EL (cell line): ENCODE measurements around the gene SCGB1D1.
"Not testable (repeated sequence)": the region's sequence is repeated elsewhere in the genome, so short reads cannot be mapped to it uniquely, and the experiment has no call there.

Experiments
- DNase-seq: peaks from one replicate; pipeline ENCODE4 v3.0.0-alpha.2; 2016

Gene SCGB1D1

DNA sequence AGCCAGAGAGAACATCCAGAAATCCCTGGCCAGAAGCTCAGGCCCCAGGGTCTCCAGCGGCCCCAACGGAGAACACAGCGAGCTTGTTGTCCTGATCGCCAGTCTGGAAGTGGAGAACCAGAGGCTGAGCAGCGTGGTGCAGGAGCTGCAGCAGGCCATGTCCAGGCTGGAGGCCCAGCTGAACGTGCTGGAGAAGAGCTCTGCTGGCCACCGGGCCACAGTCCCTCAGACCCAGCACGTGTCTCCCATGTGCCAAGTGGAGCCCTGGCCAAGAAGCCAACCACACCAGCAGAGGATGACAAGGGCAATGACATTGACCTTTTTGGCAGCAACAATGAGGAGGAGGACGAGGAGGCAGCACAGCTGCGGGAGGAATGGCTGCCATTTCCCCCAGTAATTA lies 20.6 kb upstream of the SCGB1D1 start:
- DNase-seq, result no peak

DNA sequence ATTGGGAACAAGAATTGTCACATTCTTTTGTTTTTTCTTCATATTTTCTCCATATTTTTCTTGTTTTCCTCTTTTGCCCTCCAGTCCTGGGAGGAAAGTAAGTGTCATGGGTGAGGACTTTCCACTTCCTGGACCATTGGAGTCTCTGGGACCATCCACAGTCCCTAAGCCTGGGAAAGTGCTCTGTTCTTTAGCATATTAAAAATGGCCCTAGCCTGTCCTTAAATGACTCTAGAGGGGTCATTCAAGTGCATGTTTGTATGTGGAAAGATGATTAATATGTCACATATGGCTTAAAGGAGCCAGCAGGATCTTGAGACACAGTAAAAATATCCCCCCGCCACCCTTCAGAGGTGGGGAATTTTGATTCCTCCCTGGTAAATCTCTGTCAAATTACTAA lies 20.1 kb upstream of the SCGB1D1 start:
- no peak for DNase-seq

DNA sequence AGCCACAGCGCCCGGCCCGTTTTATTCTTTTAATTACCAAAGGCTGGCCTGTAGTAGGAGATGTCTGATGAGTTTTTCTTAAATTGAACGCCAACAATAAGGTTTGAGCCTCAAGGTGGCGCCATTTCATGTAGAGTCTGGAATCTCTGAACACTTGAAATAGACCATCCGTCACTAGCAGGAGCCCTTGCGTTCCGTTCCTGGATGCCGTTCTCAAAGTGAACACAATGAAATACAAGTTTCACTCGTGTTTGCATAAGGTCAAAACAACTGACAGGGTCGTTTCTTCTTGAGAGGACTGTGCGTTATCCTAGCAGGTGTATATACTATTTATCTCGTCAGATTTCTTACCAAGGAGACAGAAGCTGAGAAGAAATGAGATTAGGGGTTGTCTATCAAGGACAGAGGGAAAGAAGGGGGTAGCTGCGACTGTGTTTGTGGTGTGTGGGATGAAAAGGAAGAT lies 18.7 kb upstream of the SCGB1D1 start:
- peak; percentile 76 for DNase-seq

DNA sequence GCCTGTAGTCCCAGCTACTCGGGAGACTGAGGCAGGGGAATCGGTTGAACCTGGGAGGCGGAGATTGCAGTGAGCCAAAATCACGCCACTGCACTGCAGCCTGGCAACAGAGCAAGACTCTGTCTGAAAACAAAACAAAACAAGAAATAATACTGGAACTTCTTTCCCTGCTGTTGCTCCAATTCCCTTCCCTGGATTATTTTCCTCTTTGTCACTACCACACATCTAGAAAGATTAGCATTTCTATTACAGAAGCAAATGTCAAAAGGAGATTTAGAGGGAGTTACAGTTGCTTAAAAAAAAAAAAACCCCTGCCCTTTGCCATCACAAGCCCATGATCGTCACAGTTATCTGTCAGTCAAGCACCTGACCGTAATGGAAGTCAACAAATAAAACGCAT lies 17.7 kb upstream of the SCGB1D1 start:
- no peak for DNase-seq

DNA sequence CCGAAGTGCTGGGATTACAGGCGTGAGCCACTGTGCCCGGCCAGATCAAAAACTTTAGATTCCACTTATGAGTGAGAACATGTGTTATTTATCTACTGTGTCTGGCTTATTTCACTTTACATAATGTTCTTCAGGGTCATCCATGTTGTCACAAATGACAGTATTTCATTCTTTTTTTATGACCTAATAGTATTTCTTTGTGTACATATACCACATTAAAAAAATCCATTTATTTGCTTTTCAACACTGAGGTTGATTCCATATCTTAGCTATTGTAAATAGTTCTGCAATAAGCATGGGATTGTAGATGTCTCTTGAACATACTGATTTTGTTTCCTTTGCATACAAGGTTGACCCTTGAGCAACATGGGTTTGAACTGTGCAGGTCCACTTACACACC lies 13.2 kb upstream of the SCGB1D1 start:
- DNase-seq, result no peak

DNA sequence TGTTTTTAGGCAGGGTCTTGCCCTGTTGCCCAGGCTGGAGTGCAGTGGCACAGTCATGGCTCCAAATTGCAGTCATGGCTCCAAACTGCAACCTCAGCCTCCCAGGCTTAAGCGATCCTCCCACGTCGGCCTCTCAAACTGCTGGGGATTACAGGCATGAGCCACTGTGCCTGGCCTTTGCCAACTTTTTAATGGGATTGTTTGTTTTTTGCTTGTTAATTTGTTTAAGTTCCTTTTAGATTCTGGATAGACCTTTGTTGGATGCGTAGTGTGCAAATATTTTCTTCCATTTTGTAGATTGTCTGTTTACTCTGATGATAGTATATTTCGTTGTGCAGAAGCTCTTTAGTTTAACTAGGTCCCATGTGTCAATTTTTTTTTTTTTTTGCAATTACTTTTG lies 10.0 kb upstream of the SCGB1D1 start:
- no peak for DNase-seq

DNA sequence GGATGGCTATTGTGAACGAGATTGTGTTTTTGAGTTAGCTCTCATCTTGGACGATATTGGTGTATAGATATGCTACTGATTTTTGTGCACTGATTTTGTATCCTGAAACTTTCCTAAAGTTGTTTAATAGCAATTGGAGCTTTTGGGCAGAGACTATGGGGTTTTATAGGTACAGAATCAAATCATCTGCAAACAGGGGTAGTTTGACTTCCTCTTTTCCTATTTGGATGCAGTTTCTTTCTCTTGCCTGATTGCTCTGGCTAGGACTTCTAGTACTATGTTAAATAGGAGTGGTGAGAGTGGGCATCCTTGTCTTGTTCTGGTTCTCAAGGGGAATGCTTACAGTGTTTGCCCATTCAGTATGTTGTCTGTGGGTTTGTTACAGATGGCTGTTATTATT lies 8.9 kb upstream of the SCGB1D1 start:
- DNase-seq, result no peak

DNA sequence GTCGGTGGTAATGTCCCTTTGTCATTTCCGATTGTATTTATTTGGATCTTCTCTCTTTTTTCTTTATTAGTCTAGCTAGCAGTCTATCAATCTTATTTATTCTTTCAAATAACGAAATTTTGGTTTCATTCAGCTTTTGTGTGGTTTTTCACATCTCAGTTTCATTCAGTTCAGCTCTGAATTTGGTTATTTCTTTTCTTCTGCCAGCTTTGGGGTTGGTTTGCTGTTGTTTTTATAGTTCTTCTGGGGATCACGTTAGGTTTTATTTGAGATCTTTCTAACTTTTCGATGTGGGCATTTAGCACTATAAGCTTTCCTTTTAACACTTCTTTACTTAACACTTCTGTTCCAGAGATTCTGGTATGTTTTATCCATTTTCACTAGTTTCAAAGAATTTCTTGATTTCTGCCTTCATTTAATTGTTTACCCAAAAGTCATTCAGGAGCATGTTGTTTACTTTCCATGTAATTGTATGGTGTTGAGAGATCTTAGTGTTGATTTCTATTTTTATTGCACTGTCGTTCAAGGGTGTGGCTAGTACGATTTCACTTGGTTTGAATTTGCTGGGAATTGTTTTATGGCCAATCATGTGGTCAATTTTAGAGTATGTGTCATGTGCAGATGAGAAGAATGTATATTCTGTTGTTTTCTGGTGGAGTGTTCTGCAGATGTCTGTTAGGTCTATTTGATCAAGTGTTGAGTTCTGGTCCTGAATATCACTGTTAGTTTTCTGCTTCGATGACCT lies 7.7 kb upstream of the SCGB1D1 start:
- DNase-seq, result no peak

DNA sequence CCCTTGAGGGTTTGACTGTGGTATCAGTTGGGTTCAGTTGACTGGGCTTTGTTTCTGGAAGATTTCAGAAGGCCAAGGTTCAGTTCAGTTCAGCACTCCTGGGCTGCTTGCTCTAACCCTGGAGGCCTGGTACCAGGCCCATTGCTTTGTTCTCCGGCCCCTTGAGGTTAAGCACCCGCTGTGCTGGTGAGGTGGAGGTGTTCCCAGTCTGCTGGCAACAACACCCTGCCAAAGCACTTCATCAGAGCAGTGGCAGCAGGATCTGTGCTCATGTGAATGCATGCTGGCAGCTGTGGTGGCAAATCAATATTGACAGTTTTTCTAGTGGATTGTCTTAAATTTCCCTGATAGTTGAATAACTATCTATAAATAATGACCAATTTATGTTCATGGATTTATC lies 3.8 kb upstream of the SCGB1D1 start:
- DNase-seq, result no peak

DNA sequence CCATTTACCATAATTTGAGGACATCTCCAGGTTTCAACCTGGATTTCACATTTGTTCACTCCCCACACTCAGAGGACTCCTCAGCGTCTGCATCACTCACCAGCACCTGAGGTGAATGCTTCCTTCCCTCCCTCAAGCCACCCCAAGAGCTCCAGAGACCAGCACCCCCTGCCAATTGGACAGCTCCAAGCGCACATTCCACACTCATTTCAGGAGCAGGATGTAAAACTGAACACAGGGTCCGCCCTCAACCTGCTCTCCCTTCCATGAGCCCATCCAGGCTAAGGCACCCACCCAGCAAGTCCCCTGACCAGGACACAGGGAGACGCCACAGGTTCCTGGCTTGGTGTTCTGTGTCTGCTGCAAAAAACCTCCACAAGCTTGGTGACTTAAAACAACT lies 3.9 kb downstream of the SCGB1D1 start:
- peak; percentile 8 for DNase-seq

DNA sequence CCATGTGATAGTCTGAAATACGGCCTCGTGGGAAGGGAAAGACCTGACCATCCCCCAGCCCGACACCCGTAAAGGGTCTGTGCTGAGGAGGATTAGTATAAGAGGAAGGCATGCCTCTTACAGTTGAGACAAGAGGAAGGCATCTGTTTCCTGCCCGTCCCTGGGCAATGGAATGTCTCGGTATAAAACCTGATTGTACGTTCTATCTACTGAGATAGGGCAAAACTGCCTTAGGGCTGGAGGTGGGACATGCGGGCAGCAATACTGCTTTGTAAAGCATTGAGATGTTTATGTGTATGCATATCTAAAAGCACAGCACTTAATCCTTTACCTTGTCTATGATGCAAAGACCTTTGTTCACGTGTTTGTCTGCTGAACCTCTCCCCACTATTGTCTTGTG lies 5.0 kb downstream of the SCGB1D1 start:
- not testable (repeated sequence) for DNase-seq

DNA sequence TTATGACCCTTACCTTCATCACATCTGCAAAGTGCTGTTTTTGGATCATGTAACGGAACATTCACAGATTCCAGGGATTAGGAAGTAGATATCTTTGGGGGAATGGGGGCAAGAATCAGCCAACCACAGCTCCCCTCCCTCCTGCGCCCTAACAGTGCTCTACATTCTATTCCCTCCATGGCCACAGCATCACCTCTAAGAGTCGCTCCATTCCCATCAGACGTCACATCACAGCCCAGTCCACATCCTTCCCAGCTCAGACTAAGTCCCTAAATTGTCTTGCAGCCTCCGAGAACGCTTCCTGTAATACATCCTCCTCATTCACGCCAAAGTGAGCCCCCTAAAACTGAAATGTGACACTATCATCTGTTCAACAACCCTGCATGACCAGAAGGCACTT lies 5.9 kb downstream of the SCGB1D1 start:
- DNase-seq, result no peak

DNA sequence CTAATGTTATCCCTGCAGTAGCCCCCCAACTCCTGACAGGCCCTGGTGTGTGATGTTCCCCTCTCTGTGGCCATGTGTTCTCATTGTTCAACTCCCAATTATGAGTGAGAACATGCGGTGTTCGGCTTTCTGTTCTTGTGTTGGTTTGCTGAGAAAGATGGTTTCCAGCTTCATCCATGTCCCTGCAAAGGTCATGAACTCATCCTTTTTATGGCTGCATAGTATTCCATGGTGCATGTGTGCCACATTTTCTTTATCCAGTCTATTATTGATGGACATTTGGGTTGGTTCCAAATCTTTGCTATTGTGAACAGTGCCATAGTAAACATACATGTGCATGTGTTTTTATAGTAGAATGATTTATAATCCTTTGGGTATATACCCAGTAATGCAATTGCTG lies 7.4 kb downstream of the SCGB1D1 start:
- DNase-seq, result not testable (repeated sequence)

DNA sequence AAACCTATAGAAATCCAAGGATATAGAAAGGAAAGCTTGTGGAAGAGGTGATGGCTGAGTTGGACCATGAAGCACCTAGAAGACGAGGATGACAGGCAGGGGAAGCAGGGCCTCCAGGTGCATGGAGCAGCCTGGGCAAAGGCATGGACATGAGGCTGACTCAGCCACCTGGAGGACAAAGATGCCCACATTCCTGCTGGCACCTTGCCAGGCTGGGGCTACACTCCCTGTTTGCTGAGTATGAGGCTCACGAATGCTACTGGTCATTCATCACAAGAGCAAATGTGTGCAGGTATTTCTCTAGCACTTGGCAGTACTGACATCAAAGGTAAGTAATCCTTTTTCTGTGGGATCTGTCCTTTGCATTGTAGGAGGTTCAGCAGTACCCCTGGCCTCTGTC lies 11.4 kb downstream of the SCGB1D1 start:
- DNase-seq, result no peak

DNA sequence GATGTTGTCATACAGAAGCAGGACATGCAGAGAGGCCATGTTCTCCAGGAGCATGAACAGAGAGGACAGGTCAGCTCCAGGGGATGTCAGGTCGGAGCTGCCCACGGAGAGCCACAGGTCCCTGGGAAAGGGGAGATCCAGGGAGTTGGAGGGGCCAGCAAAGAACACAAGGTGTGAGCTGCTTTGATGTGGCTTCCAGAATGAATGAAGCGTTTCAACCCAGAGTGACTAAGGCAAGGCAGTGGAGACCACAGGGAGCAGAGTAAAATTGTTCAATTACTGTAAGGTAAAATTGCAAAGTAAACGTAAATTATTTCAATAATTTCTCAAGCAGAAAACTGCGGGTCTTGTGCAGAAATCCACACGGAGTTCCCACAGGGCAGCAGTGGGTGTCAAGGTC lies 12.9 kb downstream of the SCGB1D1 start:
- DNase-seq, result no peak

DNA sequence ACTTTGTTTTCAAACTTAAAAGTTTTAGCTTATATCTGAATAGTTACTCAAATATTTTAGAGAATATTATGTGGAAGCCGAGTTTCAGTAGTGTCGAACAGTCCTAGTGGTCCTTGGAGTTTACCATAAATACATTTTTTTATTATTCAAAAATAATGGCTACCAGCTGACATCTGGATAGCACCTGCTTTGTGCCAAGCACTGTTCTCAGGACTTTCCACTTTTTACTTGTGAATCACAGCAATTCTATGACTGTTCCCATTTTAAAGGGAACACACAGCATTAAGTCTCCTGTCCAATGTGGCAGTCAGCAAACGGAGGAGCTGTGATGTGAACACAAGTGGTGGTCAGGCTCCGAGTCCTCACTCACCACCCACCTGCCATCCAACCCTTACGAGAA lies 14.4 kb downstream of the SCGB1D1 start:
- DNase-seq, result no peak

DNA sequence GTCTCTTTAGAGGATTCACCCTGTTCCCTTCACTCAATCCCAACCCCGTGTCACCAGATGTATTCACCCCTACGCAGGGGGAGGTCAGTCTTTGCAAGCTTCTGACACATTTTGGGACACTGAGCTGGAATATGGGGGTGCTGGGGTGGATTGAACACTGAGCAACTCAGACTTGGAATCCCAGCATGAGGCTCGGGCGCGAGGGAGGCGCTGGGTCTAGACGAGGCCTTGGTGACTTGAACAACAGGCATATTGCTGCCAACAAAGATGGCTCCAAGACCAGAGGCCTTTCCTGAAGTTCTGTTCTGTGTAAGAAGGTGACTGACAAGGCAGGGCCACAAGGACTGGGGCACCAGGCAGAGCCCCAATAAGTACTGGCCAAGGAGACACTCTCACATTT lies 15.4 kb downstream of the SCGB1D1 start:
- DNase-seq, result no peak

DNA sequence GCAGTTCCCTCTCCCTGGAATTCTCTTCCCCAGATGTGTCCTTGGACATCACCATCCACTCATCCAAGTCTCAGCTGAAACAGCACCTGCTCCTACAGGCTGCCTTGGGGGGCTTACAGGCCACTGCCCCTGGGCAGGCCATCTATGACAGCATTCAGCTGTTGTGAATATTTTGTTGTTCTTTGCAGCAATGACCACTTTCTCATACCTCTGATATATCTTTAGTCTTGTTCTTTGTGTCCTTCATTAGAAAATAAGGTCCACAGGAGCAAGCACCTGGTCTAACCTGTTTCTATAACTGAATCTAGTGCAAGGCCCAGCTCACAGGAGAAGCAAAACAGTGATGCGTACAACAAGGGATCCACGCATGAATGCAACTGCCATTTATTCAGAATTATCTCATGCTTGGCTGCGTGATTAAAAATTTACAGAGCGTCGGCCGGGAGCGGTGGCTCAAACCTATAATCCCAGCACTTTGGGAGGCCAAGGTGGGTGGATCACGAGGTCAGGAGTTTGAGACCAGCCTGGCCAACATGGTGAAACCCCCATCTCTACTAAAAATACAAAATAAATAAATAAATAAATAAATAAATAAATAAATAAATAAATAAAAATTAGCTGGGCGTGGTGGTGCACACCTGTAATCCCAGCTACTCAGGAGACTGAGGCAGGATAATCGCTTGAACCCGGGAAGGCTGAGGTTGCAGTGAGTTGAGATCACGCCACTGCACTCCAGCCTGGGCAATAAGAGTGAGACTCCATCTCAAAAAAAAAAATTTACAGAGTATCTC lies 16.5 kb downstream of the SCGB1D1 start:
- DNase-seq, result not testable (repeated sequence)

DNA sequence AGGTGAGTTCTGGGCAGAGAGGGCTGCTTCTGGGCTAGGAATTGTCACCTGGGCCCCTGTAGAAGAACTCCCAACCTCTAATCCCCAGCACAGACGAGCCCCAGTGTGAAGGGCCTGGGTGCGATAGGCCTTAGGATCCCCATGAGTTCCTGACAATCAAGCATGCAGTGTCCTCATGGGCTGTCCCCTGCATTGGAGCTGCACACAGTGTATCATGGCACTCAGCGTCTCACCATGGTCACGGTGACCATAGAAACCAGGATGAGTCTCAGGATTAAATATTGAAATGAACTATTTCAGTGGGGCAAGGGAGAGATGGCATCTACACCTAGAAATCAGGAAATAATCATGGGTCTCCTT lies 18.7 kb downstream of the SCGB1D1 start:
- DNase-seq, result no peak

DNA sequence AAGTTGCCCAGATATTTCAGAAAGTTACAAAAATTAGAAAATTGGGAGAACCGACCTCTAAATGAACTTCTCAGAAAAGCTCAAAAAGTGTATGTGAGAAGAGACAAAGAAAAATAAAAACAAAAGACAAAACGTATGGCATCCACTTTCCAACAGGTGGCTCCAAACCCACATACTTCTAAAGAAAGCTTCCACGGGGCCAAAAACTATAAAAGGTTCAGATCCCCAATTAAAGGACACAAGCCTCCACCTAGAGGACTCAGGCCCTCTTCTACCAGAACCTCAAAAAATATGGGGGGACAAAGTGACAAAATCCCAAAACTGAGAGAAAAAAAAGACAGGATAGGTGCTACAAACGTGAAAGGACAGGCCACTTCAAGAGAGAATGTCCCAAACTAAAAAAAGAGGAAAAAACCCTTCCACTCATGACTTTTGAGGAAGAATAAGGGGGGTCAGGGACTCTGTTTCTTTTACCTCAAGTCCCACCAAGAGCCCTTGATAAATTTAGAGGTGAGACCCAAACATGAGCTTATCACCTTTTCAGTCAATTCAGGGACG lies 27.3 kb downstream of the SCGB1D1 start:
- DNase-seq, result peak; percentile 10

DNA sequence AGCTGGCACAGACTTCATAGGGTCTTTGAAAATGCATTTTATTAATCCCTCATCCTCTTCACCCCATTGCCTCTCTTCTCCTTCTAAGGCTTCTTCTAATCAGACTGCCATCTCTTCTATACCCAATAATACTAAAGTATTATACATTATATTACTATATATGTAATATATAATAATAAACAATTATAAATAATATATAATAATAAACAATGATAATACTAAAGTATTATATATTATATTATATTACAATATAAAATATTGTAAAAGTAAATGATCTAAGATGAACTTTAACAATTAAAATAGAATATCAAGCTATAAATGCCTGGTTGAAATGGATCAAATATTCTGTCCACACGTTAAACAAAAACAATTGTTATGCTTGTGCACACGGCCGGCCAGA lies 31.5 kb downstream of the SCGB1D1 start:
- no peak for DNase-seq

DNA sequence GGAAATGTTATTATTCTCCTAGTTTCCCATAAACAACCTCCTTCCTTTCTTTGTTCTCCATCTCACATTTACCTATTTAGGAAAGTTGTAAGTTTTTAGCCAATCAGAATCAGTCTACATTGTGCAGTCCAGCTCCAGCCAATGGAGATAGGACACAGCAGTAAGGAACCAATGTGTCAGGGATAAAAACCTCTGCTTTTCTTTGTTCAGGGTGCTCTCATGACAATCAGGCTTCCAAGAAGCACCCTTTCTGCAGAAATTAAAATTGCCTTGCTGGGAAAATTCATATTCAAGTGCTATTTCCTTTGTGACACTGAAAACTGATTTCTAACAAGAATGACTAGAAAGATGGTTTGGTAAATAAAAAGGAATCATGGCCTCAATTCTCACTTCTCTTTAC lies 33.1 kb downstream of the SCGB1D1 start:
- no peak for DNase-seq

DNA sequence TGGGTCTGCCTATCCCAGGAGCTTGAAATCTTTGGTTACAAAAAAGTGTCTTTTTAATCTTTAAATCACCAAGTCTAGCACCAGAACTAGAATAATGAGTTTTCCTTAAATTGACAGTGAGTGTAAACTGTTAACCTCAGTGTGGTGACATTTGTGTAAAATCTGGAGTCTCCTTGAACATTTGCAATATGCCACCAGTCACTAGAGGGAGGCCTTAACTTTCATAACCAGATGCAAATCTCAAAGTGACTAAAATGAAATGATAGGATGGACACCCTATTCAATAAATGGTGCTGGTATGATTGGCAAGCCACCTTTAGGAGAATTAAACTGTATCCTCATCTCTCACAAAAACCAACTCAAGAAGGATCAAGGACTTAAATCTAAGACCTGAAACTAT lies 43.7 kb downstream of the SCGB1D1 start:
- no peak for DNase-seq

DNA sequence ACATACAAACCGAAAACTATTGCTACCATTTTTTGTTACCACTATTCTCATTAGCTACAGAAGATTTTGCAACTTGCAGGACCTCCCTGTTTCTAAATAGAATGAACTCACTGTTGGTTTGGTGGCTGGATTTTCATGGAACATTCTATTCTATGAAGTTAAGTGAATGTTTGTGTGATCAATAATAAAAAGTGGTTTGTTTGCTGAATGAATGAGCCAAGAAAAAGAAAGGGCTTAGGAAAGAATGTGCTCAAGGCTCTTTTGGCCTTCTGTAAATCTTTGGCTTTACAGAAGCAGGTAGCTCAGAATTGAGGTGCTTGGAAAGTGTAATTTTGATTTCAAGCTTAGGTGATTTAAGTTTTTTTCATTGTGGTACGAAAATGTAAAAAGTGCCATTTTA lies 46.2 kb downstream of the SCGB1D1 start:
- no peak for DNase-seq
